Heart right ventricle (tissue), 16 donors: Measurements from ENCODE around the gene EFL1. TPM values are rescaled to one million over a fixed set of nuclear protein-coding genes. Genes with fewer than 3 reads are reported as not detected.

Experiments
- ATAC-seq, 8 donors: fragments of 200-7000 bp; cut with Tn5 transposase; one replicate each; pipeline ENCODE4 v1.9.1; 2020; ENCODE audit warnings: mild to moderate bottlenecking in 8 of 8, moderate library complexity in 8 of 8, moderate number of reproducible peaks in 1 of 8
- DNase-seq, 2 donors: peaks; one replicate each; pipeline ENCODE4 v3.0.0-alpha.2; 2020
- H3K27ac ChIP-seq, 10 donors: fragments of 200-600 bp; sonication (generic) in 2 of 10; one replicate each; pipeline versions ENCODE4 v1.5.0 to v1.8.0; 2020 to 2022; ENCODE audit warnings: mild to moderate bottlenecking in 3 of 10
- H3K27me3 ChIP-seq, 7 donors: fragments of 200-600 bp; one replicate each; pipeline ENCODE4 v1.8.0; 2021 to 2022; ENCODE audit warnings: mild to moderate bottlenecking in 2 of 7
- H3K36me3 ChIP-seq, 9 donors: fragments of 200-600 bp; sonication (generic) in 1 of 9; one replicate each; pipeline versions ENCODE4 v1.5.0 to v1.8.0; 2020 to 2022; ENCODE audit warnings: mild to moderate bottlenecking in 2 of 9
- H3K4me1 ChIP-seq, 9 donors: fragments of 200-600 bp; sonication (generic) in 1 of 9; one replicate each; pipeline versions ENCODE4 v1.5.0 to v1.8.0; 2020 to 2022; ENCODE audit warnings: mild to moderate bottlenecking in 4 of 9
- H3K4me3 ChIP-seq, 10 donors: fragments of 200-600 bp; sonication (generic) in 2 of 10; one replicate each; pipeline versions ENCODE4 v1.5.0 to v1.8.0; 2020 to 2022; ENCODE audit warnings: mild to moderate bottlenecking in 7 of 10, moderate library complexity in 2 of 10
- H3K9me3 ChIP-seq, 11 donors: fragments of 200-600 bp in 10 of 11; sonication (generic) in 2 of 11; one replicate each; pipeline versions ENCODE4 v1.5.0 to v1.8.0; 2013 to 2022; ENCODE audit warnings: mild to moderate bottlenecking in 2 of 11, control low read depth in 1 of 11, moderate library complexity in 1 of 11
- CTCF ChIP-seq, 9 donors: fragments of 200-600 bp; sonication (generic) in 2 of 9; IDR thresholded peaks; one replicate each; pipeline versions ENCODE4 v1.5.0 to v1.8.0; 2021 to 2022; ENCODE audit warnings: antibody characterized with exemption in 9 of 9, mild to moderate bottlenecking in 5 of 9, moderate library complexity in 1 of 9
- WGBS, 2 donors: extraction: QIAGEN DNeasy Blood & Tissue Kit; methylation state at CpG; one replicate each; pipeline ENCODE4 v1.1.7; 2013; ENCODE audit warnings: inconsistent platforms in 1 of 2; 5-methylcytosine and 5-hydroxymethylcytosine counted together
- intact Hi-C, 10 donors: fragments of 100-400 bp; cut with DNase I; formaldehyde crosslinking; loops; one replicate each; pipeline versions ENCODE4 v1.11.1 to v1.14.2; 2022
- polyA plus RNA-seq, 2 donors: library from polyadenylated mRNA; stranded (reverse); fragments of 200-250 nt; gene quantifications; one replicate each; pipeline ENCODE4 v1.2.3, GENCODE V29; 2013
- total RNA-seq, 10 donors: library from RNA; stranded (reverse); fragmentation: NEBNext Ultra II Directional in 3 of 10; extraction: Animal tissue kit (Norgen Biotek cat#: 25700) in 3 of 10; gene quantifications; one replicate each; pipeline versions ENCODE4 v1.2.1 to v1.2.4, GENCODE V29; 2021 to 2023
- donor health status: Arrhythmogenic right ventricular cardiomyopathy.
- donor health status: ischemic (EF 13 %, LVEDD 7.1; RV severe dilation, severe dysfunction).
- donor health status: healthy with polysubstance abuse.
- donor health status: DM: no; HTN: yes; CAD: no.
- donor health status: DM: no; HTN: no; CAD: no.
- donor health status: ischemic (EF 25% LVEDD 6.9; RV normal size, moderate dysfunction).
- donor health status: ischemic (EF 25% LVEDD 5.7; RV mildly dilated, moderate dysfunction).
- donor health status: healthy.
- donor health status: DM: yes; HTN: yes; CAD: no.
- donor health status: Ischemic cardiomyopathy.
- donor health status: ischemic (EF 35%, LVEDD 5.7; RV mildly dilated, moderate dysfunction).
- donor health status: nonischemic (EF 11% LVEDD 7.7; RV severe dilation, severe dysfunction).
- donor health status: DM: yes; HTN: yes; CAD: no.
- donor health status: PGD.
- donor health status: ischemic (EF 29% LVEDD 5.4; RV normal size, mild dysfunction).
- donor health status: nonischemic (EF 23%, LVEDD 6.1; RV moderate dilation, normal function).

Gene EFL1
- total and polyA plus RNA-seq, 12 donors, result 3.7 to 19.3 (median 13.5) TPM

DNA sequence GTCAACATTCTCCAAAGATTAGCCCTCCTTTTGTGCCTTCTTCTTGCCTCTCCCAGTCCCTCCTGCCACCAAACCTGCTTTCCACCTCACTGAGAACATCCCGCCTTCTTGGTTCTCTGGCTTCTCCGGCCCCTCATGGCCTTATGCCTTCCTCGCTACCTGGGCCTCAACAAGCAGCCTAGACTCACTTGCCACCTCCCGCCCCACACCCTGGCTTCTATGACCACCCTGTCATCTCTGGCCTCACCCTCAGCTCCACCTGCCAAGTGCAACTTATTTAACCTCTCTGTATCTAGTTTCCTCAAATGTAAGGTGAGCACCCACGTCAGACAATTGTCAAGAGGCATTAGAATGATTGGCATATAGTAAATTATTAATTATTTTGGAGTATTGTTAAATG lies 147.9 kb downstream of the EFL1 start:
- DNase-seq (no peak), ATAC-seq (no peak)
- no peaks in the 10 kb centered on the region for H3K4me1 ChIP-seq
- TF ChIP-seq CTCF (IDR thresholded peaks at IDR 0.05), result no peak
- H3K27ac ChIP-seq, result no peak overlapping the region
- no peaks in the 10 kb centered on the region for H3K9me3 ChIP-seq
- H3K27me3 ChIP-seq, result no peaks in the 10 kb centered on the region
- intact Hi-C loops, result no loop called here
- no peak overlapping the region for H3K4me3 ChIP-seq
- no peaks in the 10 kb centered on the region for H3K36me3 ChIP-seq
- 92 to 97% methylated on average over 5 of the region's 5 CpGs for WGBS, 2 donors

DNA sequence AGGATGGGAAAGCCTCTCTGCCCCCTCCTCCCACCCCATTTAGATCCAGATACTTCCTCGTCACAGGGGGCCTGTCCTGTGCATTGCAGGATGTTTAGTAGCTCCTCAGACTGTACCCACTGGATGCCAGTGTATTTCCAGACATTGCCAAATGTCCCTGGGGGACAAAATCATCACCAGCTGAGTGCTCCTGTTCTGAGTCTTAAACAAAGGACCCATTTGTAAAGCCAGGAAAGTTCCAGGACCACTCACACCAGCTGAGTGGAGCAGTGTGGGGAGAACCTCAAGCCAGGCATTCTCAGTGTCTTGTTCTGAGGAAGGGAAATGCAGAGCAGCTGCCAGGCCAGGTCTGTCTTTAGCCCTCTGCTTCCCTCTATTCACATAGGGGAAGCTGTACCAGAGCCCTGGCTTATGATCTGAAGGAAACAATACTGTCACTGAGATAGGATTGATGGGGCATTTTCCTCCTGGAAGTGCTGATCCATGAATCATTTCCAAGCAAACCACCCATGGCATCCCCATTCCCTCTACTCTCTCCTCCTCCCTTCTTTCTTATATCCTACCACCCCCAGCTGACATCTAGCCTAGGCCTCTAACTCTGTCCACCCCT lies 149.3 kb downstream of the EFL1 start:
- intact Hi-C loops, result no loop called here
- ATAC-seq, result no peak

GRCh38 chr15:82111918-82112317 lies 150.6 kb downstream of the EFL1 start:
- DNase-seq (no peak), ATAC-seq (no peak)
- H3K4me3 ChIP-seq, result no peak overlapping the region
- WGBS, 2 donors, result 91 to 93% methylated on average over 9 of the region's 9 CpGs
- H3K27ac ChIP-seq, result no peak overlapping the region
- TF ChIP-seq CTCF (IDR thresholded peaks at IDR 0.05), result no peak
- no peaks in the 10 kb centered on the region for H3K4me1 ChIP-seq
- H3K27me3 ChIP-seq, result no peaks in the 10 kb centered on the region
- intact Hi-C loops, result no loop called here
- no peaks in the 10 kb centered on the region for H3K36me3 ChIP-seq
- H3K9me3 ChIP-seq, result no peaks in the 10 kb centered on the region

More for the DNA sequence above, 149.3 kb downstream of the EFL1 start:
- no peak for TF ChIP-seq CTCF (IDR thresholded peaks at IDR 0.05)
- H3K4me3 ChIP-seq, result no peak overlapping the region
- H3K27ac ChIP-seq, result no peak overlapping the region
- H3K36me3 ChIP-seq, result no peaks in the 10 kb centered on the region
- DNase-seq, result no peak
- no peaks in the 10 kb centered on the region for H3K27me3 ChIP-seq
- WGBS, 2 donors, result 59 to 65% methylated on average over 1 of the region's 1 CpG
- no peaks in the 10 kb centered on the region for H3K4me1 ChIP-seq
- no peaks in the 10 kb centered on the region for H3K9me3 ChIP-seq

GRCh38 chr15:82110144-82110543 lies 152.4 kb downstream of the EFL1 start:
- no peak for TF ChIP-seq CTCF (IDR thresholded peaks at IDR 0.05)
- ATAC-seq (no peak), DNase-seq (no peak)
- 85 to 87% methylated on average over 5 of the region's 5 CpGs for WGBS, 2 donors
- Histone ChIP-seq H3K4me1 (no peaks in the 10 kb centered on the region), H3K9me3 (no peaks in the 10 kb centered on the region), H3K27me3 (no peaks in the 10 kb centered on the region), H3K36me3 (no peaks in the 10 kb centered on the region), H3K27ac (no peak overlapping the region), H3K4me3 (no peak overlapping the region)
- intact Hi-C loops, result no loop called here
